ENCODE data around the gene HS3ST4. TPM values are rescaled to one million over a fixed set of nuclear protein-coding genes. Genes with fewer than 3 reads are reported as not detected.

HS3ST4 gene
- polyA plus RNA-seq, 1 donor (not counting 4 experiments of a cell fraction or from before 2014, with no cell fraction given), result not detected

DNA sequence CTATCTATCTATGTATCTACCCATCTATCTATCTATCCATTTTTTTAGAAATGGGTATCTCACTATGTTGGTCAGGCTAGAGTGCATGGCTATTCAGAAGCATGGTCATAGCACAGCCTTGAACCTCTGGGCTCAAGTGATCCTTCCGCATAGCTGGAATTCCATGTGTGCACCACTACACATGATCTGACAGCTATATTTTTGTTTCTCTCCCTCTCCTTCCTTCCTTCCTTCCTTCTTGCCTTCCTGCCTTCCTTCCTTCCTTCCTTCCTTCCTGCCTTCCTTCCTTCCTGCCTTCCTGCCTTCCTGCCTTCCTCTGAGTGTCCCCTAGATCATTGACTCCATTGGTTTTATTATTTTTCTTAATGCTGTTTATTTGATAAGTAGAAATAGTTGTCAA lies 108.1 kb downstream of the HS3ST4 start:
- H4K20me1 ChIP-seq (ENCODE audit: control insufficient read depth, extremely low read depth, insufficient read depth, low read length), result no peaks in the 10 kb centered on the region
- no peaks in the 10 kb centered on the region for H3K9me3 ChIP-seq (ENCODE audit: control insufficient read depth, low read depth, low read length)
- no peak for TF ChIP-seq EZH2 (IDR thresholded peaks at IDR 0.05; ENCODE audit: low read length)
- TF ChIP-seq, protein P1, sequence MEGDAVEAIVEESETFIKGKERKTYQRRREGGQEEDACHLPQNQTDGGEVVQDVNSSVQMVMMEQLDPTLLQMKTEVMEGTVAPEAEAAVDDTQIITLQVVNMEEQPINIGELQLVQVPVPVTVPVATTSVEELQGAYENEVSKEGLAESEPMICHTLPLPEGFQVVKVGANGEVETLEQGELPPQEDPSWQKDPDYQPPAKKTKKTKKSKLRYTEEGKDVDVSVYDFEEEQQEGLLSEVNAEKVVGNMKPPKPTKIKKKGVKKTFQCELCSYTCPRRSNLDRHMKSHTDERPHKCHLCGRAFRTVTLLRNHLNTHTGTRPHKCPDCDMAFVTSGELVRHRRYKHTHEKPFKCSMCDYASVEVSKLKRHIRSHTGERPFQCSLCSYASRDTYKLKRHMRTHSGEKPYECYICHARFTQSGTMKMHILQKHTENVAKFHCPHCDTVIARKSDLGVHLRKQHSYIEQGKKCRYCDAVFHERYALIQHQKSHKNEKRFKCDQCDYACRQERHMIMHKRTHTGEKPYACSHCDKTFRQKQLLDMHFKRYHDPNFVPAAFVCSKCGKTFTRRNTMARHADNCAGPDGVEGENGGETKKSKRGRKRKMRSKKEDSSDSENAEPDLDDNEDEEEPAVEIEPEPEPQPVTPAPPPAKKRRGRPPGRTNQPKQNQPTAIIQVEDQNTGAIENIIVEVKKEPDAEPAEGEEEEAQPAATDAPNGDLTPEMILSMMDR (optimal IDR thresholded peaks at IDR 0.05 in 1 of 3, IDR thresholded peaks at IDR 0.05 in 1 of 3, conservative IDR thresholded peaks at IDR 0.05 in 1 of 3; ENCODE audit: extremely low read depth in 1 of 3, insufficient read depth in 2 of 3, low read length in 3 of 3), result no peak
- no peak overlapping the region for H2AFZ ChIP-seq (ENCODE audit: control insufficient read depth, low read length)
- no peak overlapping the region for H3K9ac ChIP-seq (ENCODE audit: control insufficient read depth, extremely low read depth, insufficient read depth, low read length)
- H3K9me1 ChIP-seq (ENCODE audit: control insufficient read depth, extremely low read depth, insufficient read depth, low read length), result no peaks in the 10 kb centered on the region
- H3K79me2 ChIP-seq (ENCODE audit: control insufficient read depth, insufficient read depth, low read length), result no peaks in the 10 kb centered on the region
- H3K4me3 ChIP-seq (ENCODE audit: control insufficient read depth in 2 of 3, extremely low read depth in 1 of 3, insufficient read depth in 2 of 3, low read depth in 1 of 3, low read length in 3 of 3), result no peak overlapping the region
- FAIRE-seq (no peak), DNase-seq (ENCODE audit: low read depth, low spot score) (no peak)
- dilution Hi-C loops (cut with MboI; ENCODE audit: extremely low pct_ligation_motif_present, low sequenced_read_pairs), result no loop called here
- no peaks in the 10 kb centered on the region for H3K36me3 ChIP-seq (ENCODE audit: control insufficient read depth in 2 of 2, extremely low read depth in 1 of 2, insufficient read depth in 2 of 2, low read length in 2 of 2)
- H3K4me1 ChIP-seq (ENCODE audit: control insufficient read depth, extremely low read depth, insufficient read depth, low read length), result no peaks in the 10 kb centered on the region
- H3K27me3 ChIP-seq (ENCODE audit: control insufficient read depth, extremely low read depth, insufficient read depth, low read length), result no peaks in the 10 kb centered on the region
- no peak overlapping the region for H3K27ac ChIP-seq (ENCODE audit: control insufficient read depth, insufficient read depth, low read length)
- no peak overlapping the region for H3K4me2 ChIP-seq (ENCODE audit: control insufficient read depth, extremely low read depth, insufficient read depth, low read depth, low read length)

DNA sequence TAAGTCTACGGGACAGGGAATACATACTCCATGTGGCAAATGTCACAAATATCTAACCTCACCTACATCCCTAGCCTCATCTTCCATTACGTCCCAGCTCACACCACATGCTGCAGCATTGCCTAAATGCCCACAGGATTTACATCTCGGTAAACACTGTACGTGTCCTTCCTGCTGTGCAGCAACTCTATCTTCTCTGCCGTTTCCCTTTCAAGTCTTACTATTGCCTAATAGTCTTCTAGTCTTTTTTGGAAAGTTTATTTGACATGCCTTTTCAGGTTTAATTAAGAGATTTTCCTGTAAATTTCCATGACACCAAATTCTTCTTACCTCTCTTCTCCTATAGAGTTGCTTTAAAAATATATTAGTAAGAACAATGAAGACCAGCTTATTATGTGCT lies 120.5 kb downstream of the HS3ST4 start:
- H3K79me2 ChIP-seq (ENCODE audit: control insufficient read depth, insufficient read depth, low read length), result no peaks in the 10 kb centered on the region
- H4K20me1 ChIP-seq (ENCODE audit: control insufficient read depth, extremely low read depth, insufficient read depth, low read length), result no peaks in the 10 kb centered on the region
- H3K27ac ChIP-seq (ENCODE audit: control insufficient read depth, insufficient read depth, low read length), result no peak overlapping the region
- no peaks in the 10 kb centered on the region for H3K27me3 ChIP-seq (ENCODE audit: control insufficient read depth, extremely low read depth, insufficient read depth, low read length)
- peaks cover 2% of the 10 kb centered on the region for H3K9me3 ChIP-seq (ENCODE audit: control insufficient read depth, low read depth, low read length)
- no peak overlapping the region for H2AFZ ChIP-seq (ENCODE audit: control insufficient read depth, low read length)
- H3K9me1 ChIP-seq (ENCODE audit: control insufficient read depth, extremely low read depth, insufficient read depth, low read length), result no peaks in the 10 kb centered on the region
- no peaks in the 10 kb centered on the region for H3K36me3 ChIP-seq (ENCODE audit: control insufficient read depth in 2 of 2, extremely low read depth in 1 of 2, insufficient read depth in 2 of 2, low read length in 2 of 2)
- dilution Hi-C loops (cut with MboI; ENCODE audit: extremely low pct_ligation_motif_present, low sequenced_read_pairs), result no loop called here
- no peak overlapping the region for H3K9ac ChIP-seq (ENCODE audit: control insufficient read depth, extremely low read depth, insufficient read depth, low read length)
- TF ChIP-seq, protein P1 (optimal IDR thresholded peaks at IDR 0.05 in 1 of 3, IDR thresholded peaks at IDR 0.05 in 1 of 3, conservative IDR thresholded peaks at IDR 0.05 in 1 of 3; ENCODE audit: extremely low read depth in 1 of 3, insufficient read depth in 2 of 3, low read length in 3 of 3), result no peak
- no peaks in the 10 kb centered on the region for H3K4me1 ChIP-seq (ENCODE audit: control insufficient read depth, extremely low read depth, insufficient read depth, low read length)
- no peak overlapping the region for H3K4me2 ChIP-seq (ENCODE audit: control insufficient read depth, extremely low read depth, insufficient read depth, low read depth, low read length)
- FAIRE-seq, result no peak
- no peak for DNase-seq (ENCODE audit: low read depth, low spot score)
- no peak overlapping the region for H3K4me3 ChIP-seq (ENCODE audit: control insufficient read depth in 2 of 3, extremely low read depth in 1 of 3, insufficient read depth in 2 of 3, low read depth in 1 of 3, low read length in 3 of 3)
